Activated CD4-positive, alpha-beta T cell treated with anti-CD3 and anti-CD28 coated beads for 36 hours (primary cell): ENCODE measurements around the gene SUSD4. TPM values are rescaled to one million over a fixed set of nuclear protein-coding genes. Genes with fewer than 3 reads are reported as not detected.
A peak's percentile ranks its signal among the peaks of the same experiment; 100 is the strongest.

Experiments used
- ATAC-seq: fragments of 200-7000 bp; cut with Tn5 transposase; one replicate; pipeline ENCODE4 v1.10.0; 2021; ENCODE audit warnings: mild to moderate bottlenecking, moderate library complexity
- CTCF ChIA-PET: fragments of 350-600 bp; sonication (Branson Sonifier 250); formaldehyde crosslinking; loops from one replicate; lab custom pipeline; 2021; ENCODE audit warnings: antibody characterized with exemption; lab: Charles Lee
- POLR2A ChIA-PET: fragments of 350-600 bp; sonication (Branson Sonifier 250); formaldehyde crosslinking; loops from one replicate; lab custom pipeline; 2021; ENCODE audit warnings: antibody characterized with exemption, inconsistent platforms; lab: Charles Lee
- DNase-seq: peaks from one replicate; pipeline ENCODE4 v3.0.0-alpha.2; 2020
- H3K27ac Mint-ChIP-seq: one replicate; pipeline ENCODE4 v1.8.0; 2021; ENCODE audit warnings: mixed read lengths
- H3K27me3 Mint-ChIP-seq: one replicate; pipeline ENCODE4 v1.8.0; 2021; ENCODE audit warnings: mixed read lengths
- H3K36me3 Mint-ChIP-seq: one replicate; pipeline ENCODE4 v1.8.0; 2021; ENCODE audit warnings: low read depth, mixed read lengths
- H3K4me1 Mint-ChIP-seq: one replicate; pipeline ENCODE4 v1.8.0; 2021; ENCODE audit warnings: mixed read lengths
- H3K4me3 Mint-ChIP-seq: one replicate; pipeline ENCODE4 v1.8.0; 2021; ENCODE audit warnings: mild to moderate bottlenecking, moderate library complexity, mixed read lengths
- H3K9me3 Mint-ChIP-seq: one replicate; pipeline ENCODE4 v1.8.0; 2021; ENCODE audit warnings: low read depth, mixed read lengths
- intact Hi-C, 2 experiments: fragments of 100-400 bp; cut with DNase I in 1 of 2; cut with micrococcal nuclease in 1 of 2; formaldehyde crosslinking; loops; one replicate each; pipeline versions ENCODE4 v1.14.2 to v1.15.1; 2022 to 2024; cut with DNase I, micrococcal nuclease
- total RNA-seq, 2 experiments: library from RNA; stranded (reverse); gene quantifications; one replicate each; pipeline ENCODE4 v1.2.3, GENCODE V29; 2021

The SUSD4 gene
- total RNA-seq, 2 experiments from 2014 or later: 1.9 to 2.2 TPM

GRCh38 chr1:223328566-223328965, 35.4 kb downstream of the SUSD4 start:
- Mint-ChIP-seq H3K9me3 (no peaks in the 10 kb centered on the region), H3K27me3 (no peaks in the 10 kb centered on the region), H3K36me3 (no peaks in the 10 kb centered on the region), H3K4me3 (no peak overlapping the region), H3K4me1 (peaks cover 23% of the 10 kb centered on the region), H3K27ac (no peak overlapping the region)
- POLR2A ChIA-PET: no interaction called here
- intact Hi-C loops: no loop called here
- DNase-seq: no peak
- CTCF ChIA-PET: interaction anchor here (1.2 kb wide), 1 partner anchor 9 kb away, joined by 3 read pairs; no protein-coding TSS in a partner anchor
- no peak for ATAC-seq

DNA sequence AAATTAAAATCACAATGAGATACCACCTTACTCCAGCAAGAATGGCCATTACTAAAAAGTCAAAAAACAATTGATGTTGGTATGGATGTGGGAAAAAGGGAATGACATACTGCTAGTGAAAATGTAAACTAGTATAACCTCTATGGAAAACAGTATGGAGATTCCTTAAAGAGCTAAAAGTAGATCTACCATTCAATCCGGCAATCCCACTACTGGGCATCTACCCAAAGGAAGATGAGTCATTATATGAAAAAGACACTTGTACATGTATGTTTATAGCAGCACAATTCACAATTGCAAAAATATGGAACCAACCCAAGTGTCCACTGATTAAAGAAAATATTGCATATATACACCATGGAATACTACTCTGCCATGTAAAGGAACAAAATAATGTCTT, 37.2 kb downstream of the SUSD4 start:
- Mint-ChIP-seq H3K27ac (no peak overlapping the region), H3K9me3 (no peaks in the 10 kb centered on the region), H3K4me1 (peaks cover 35% of the 10 kb centered on the region), H3K36me3 (no peaks in the 10 kb centered on the region), H3K27me3 (no peaks in the 10 kb centered on the region), H3K4me3 (no peak overlapping the region)
- intact Hi-C loops: no loop called here
- ATAC-seq (no peak), DNase-seq (no peak)
- ChIA-PET CTCF (interaction anchor here (0.8 to 1.0 kb wide), 2 partner anchors 51 to 193 kb away, joined by 3 to 4 read pairs; no protein-coding TSS in a partner anchor), POLR2A (no interaction called here)

- peak overlapping the region; percentile 59 for H3K27ac Mint-ChIP-seq
- H3K4me3 Mint-ChIP-seq: no peak overlapping the region
- peak; percentile 30 for DNase-seq
- H3K27me3 Mint-ChIP-seq: no peaks in the 10 kb centered on the region
- POLR2A ChIA-PET: no interaction called here
- intact Hi-C loops: no loop called here
- H3K36me3 Mint-ChIP-seq: no peaks in the 10 kb centered on the region
- ATAC-seq: peak; percentile 84
- H3K4me1 Mint-ChIP-seq: peaks cover 22% of the 10 kb centered on the region
- CTCF ChIA-PET: interaction anchor here (1.5 to 1.6 kb wide), 2 partner anchors 18 to 200 kb away, joined by 3 to 4 read pairs; no protein-coding TSS in a partner anchor
- H3K9me3 Mint-ChIP-seq: no peaks in the 10 kb centered on the region
These were observed 40.2 kb downstream of the SUSD4 start for GRCh38 chr1:223323491-223324484.

DNA sequence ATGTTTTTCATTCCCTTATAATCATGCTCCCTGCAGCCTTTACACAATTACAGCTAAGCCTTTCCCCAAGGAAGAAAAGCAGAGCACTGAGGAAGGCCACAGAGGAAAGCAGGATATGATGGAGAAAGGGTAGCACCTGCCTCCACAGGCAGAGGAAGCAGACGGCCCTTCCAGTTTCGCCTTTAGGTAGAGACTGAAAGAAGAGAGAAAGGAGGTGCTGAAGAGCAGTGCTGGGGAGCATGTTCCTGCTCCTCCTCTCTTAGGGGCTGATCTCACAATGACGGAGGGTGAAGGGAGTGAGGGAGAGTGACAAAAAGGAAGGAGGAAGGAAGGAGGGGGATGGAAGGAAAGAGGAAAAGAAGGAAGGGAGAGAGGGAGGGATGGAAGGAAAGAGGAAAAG, 41.1 kb downstream of the SUSD4 start:
- H3K36me3 Mint-ChIP-seq: no peaks in the 10 kb centered on the region
- DNase-seq (no peak), ATAC-seq (no peak)
- intact Hi-C loops: no loop called here
- H3K4me1 Mint-ChIP-seq: peaks cover 22% of the 10 kb centered on the region
- H3K9me3 Mint-ChIP-seq: no peaks in the 10 kb centered on the region
- no peak overlapping the region for H3K27ac Mint-ChIP-seq
- H3K27me3 Mint-ChIP-seq: no peaks in the 10 kb centered on the region
- ChIA-PET CTCF (interaction anchor here (1.0 to 1.5 kb wide), 2 partner anchors 17 to 41 kb away, joined by 3 read pairs; partner anchors contain the start of gene SUSD4), POLR2A (no interaction called here)
- no peak overlapping the region for H3K4me3 Mint-ChIP-seq

GRCh38 chr1:223320959-223321358, 43.0 kb downstream of the SUSD4 start:
- Mint-ChIP-seq H3K36me3 (no peaks in the 10 kb centered on the region), H3K27me3 (no peaks in the 10 kb centered on the region), H3K9me3 (no peaks in the 10 kb centered on the region), H3K4me3 (no peak overlapping the region), H3K4me1 (peaks cover 23% of the 10 kb centered on the region), H3K27ac (no peak overlapping the region)
- ATAC-seq (no peak), DNase-seq (no peak)
- CTCF ChIA-PET: no interaction called here
- POLR2A ChIA-PET: no interaction called here
- intact Hi-C loops: no loop called here

DNA sequence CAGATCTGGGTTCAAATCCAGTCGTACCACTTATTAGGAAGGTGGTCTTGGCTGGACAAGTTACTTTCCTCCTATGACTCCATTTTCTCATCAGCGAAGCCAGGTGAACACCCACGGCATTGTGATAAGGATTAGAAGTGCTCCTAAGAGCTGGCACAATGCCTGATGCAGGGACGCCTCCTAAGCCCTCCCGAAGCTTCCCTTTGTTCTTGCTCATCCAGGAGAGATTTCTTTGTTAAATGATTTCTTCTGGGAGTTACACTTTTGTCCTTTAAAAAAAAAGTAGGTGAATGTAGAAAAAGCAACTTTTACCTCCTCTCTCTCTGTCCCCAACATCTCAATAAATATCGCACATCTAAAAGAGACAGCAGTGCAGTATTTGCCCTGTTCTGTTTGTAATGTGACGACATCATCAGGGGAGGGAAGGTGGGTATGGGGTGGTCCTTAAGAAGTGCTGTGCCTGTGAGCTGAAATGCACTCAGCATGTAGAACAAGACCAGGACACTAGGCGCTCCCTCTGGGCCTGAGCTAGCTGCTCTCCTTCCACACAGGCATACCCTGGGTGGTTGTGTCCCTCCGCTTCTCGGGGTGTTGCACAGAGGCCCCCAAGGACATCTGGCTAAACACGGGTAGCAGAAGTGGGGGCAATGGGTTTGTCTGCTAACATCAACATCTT, 43.9 kb downstream of the SUSD4 start:
- Mint-ChIP-seq H3K27me3 (no peaks in the 10 kb centered on the region), H3K36me3 (no peaks in the 10 kb centered on the region), H3K4me1 (peaks cover 31% of the 10 kb centered on the region), H3K27ac (no peak overlapping the region), H3K9me3 (no peaks in the 10 kb centered on the region), H3K4me3 (no peak overlapping the region)
- ChIA-PET CTCF (interaction anchor here (0.9 kb wide), 1 partner anchor 13 kb away, joined by 3 read pairs; no protein-coding TSS in a partner anchor), POLR2A (no interaction called here)
- ATAC-seq: no peak
- no peak for DNase-seq
- intact Hi-C loops: no loop called here

- no peak overlapping the region for H3K4me3 Mint-ChIP-seq
- intact Hi-C loops: no loop called here
- no peaks in the 10 kb centered on the region for H3K27me3 Mint-ChIP-seq
- H3K4me1 Mint-ChIP-seq: peaks cover 30% of the 10 kb centered on the region
- H3K36me3 Mint-ChIP-seq: no peaks in the 10 kb centered on the region
- DNase-seq (no peak), ATAC-seq (no peak)
- POLR2A ChIA-PET: no interaction called here
- H3K9me3 Mint-ChIP-seq: no peaks in the 10 kb centered on the region
- CTCF ChIA-PET: no interaction called here
- H3K27ac Mint-ChIP-seq: no peak overlapping the region
These were observed 44.6 kb downstream of the SUSD4 start for GRCh38 chr1:223319398-223319797.

GRCh38 chr1:223316082-223316481, 47.9 kb downstream of the SUSD4 start:
- ChIA-PET CTCF (no interaction called here), POLR2A (no interaction called here)
- Mint-ChIP-seq H3K36me3 (no peaks in the 10 kb centered on the region), H3K4me3 (no peak overlapping the region), H3K9me3 (no peaks in the 10 kb centered on the region), H3K27ac (no peak overlapping the region), H3K4me1 (peaks cover 9% of the 10 kb centered on the region), H3K27me3 (no peaks in the 10 kb centered on the region)
- intact Hi-C loops: no loop called here
- ATAC-seq (no peak), DNase-seq (no peak)

DNA sequence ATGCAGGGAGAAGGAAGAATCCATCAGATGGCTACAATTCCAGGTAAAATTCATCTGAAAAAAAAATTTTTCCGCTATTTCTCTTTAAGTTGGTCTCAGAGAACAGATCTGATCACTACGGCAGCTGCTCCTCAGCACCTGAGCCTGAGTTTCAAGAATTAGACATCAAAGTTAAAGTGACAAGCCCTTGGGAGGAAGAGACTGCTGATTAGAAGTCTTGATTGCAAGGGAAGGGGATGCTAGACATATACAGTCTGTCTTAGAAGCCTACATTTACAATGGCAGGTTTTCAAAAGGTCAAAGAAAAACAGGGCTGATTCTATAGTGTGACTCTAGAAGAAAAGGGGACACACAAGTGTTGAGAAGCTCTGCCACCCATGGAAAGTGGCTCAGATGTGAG, 48.3 kb downstream of the SUSD4 start:
- intact Hi-C loops: no loop called here
- peaks cover 9% of the 10 kb centered on the region for H3K4me1 Mint-ChIP-seq
- CTCF ChIA-PET: interaction anchor here (0.7 kb wide), 1 partner anchor 749 kb away, joined by 4 read pairs; no protein-coding TSS in a partner anchor
- no peak overlapping the region for H3K4me3 Mint-ChIP-seq
- DNase-seq: no peak
- no peak for ATAC-seq
- POLR2A ChIA-PET: no interaction called here
- H3K27ac Mint-ChIP-seq: no peak overlapping the region
- H3K27me3 Mint-ChIP-seq: no peaks in the 10 kb centered on the region
- H3K9me3 Mint-ChIP-seq: no peaks in the 10 kb centered on the region
- H3K36me3 Mint-ChIP-seq: no peaks in the 10 kb centered on the region

- CTCF ChIA-PET: no interaction called here
- intact Hi-C loops: no loop called here
- H3K4me1 Mint-ChIP-seq: peaks cover 9% of the 10 kb centered on the region
These were observed 50.6 kb downstream of the SUSD4 start for GRCh38 chr1:223313415-223313754.

DNA sequence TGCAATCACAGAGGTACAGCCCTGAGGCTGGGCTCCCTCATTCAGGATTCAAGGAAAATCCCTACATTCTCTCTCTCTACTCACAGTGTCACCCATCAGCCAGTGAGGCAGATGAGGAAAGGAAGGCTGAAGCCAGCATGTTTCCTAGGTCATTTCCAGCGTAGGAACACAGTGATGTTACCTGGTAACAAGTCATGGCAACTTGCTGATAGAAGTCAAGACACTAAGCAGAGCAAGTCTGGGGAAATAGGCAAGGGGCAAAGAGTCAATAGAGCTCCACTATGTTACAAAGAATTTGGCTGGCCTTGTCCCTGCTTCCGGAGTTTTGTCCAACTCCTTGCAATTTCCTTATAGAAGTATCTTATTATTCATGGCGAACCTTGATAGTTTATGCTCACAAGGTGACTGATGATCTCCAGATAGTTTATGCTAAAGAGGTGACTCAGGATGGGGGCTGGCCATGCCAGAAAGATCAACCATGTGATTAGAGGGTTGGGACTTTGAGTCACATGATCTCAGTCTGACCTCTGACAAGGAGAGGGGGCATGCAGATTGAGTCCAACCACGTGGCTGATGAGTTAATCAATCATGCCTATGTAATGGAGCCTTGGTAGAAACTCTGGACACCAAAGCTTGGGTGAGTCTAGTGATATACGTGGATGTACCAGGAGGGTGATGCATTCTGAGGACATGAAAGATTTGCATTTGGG, 51.1 kb downstream of the SUSD4 start:
- no peaks in the 10 kb centered on the region for H3K27me3 Mint-ChIP-seq
- H3K27ac Mint-ChIP-seq: no peak overlapping the region
- peak; percentile 10 for DNase-seq
- peaks cover 13% of the 10 kb centered on the region for H3K4me1 Mint-ChIP-seq
- ChIA-PET CTCF (interaction anchor here (0.6 kb wide), 1 partner anchor 316 kb away, joined by 5 read pairs; no protein-coding TSS in a partner anchor), POLR2A (no interaction called here)
- no peak overlapping the region for H3K4me3 Mint-ChIP-seq
- ATAC-seq: peak; percentile 47
- intact Hi-C loops: no loop called here
- no peaks in the 10 kb centered on the region for H3K36me3 Mint-ChIP-seq
- H3K9me3 Mint-ChIP-seq: no peaks in the 10 kb centered on the region

More at GRCh38 chr1:223313415-223313754, 50.6 kb downstream of the SUSD4 start:
- ATAC-seq: no peak
- no peak overlapping the region for H3K4me3 Mint-ChIP-seq
- no peaks in the 10 kb centered on the region for H3K36me3 Mint-ChIP-seq
- H3K27me3 Mint-ChIP-seq: no peaks in the 10 kb centered on the region
- DNase-seq: no peak
- POLR2A ChIA-PET: no interaction called here
- no peak overlapping the region for H3K27ac Mint-ChIP-seq
- H3K9me3 Mint-ChIP-seq: no peaks in the 10 kb centered on the region
